ENCODE data around the gene TST. TPM values are rescaled to one million over a fixed set of nuclear protein-coding genes. Genes with fewer than 3 reads are reported as not detected.
A peak's percentile ranks its signal among the peaks of the same experiment; 100 is the strongest.

TST gene
- polyA plus RNA-seq, 2 of the 4 experiments (the other 2 are of a cell fraction): 43.2 to 50.1 TPM

- no peak overlapping the region for H3K4me3 ChIP-seq
- 75% methylated on average over 8 of the region's 9 CpGs for WGBS (ENCODE audit: missing lambda C conversion rate)
Measured at GRCh38 chr22:37012262-37012904, 6.9 kb downstream of the TST start.

GRCh38 chr22:37011472-37011871, 7.8 kb downstream of the TST start:
- no peak overlapping the region for H3K27ac ChIP-seq
- 0 out of 2 replicates have a peak, but pooled peaks have one; percentile 59 for TF ChIP-seq KDM1A (IDR thresholded peaks at IDR 0.05; ENCODE audit: low read depth)
- no peak for TF ChIP-seq MAX (IDR thresholded peaks at IDR 0.05)
- FAIRE-seq (no peak), DNase-seq (ENCODE audit: low read depth in 1 of 2, low spot score in 1 of 2) (no peak), ATAC-seq (no peak)
- no peaks in the 10 kb centered on the region for H3K9me3 ChIP-seq
- peaks cover 11% of the 10 kb centered on the region for H3K4me1 ChIP-seq
- ChIA-PET CTCF (interaction anchor here (1.0 kb wide), 1 partner anchor 23 kb away, joined by 3 read pairs; no protein-coding TSS in a partner anchor), POLR2A (interaction anchor here (0.8 kb wide), 1 partner anchor 21 kb away, joined by 3 read pairs; no protein-coding TSS in a partner anchor)
- no peak overlapping the region for H3K4me2 ChIP-seq
- H3K4me3 ChIP-seq: no peak overlapping the region
- 96% methylated on average over 3 of the region's 3 CpGs for WGBS (ENCODE audit: missing lambda C conversion rate)

More at GRCh38 chr22:37012262-37012904, 6.9 kb downstream of the TST start:
- CTCF ChIA-PET: interaction anchor here (0.9 to 1.6 kb wide), 3 partner anchors 14 to 32 kb away, joined by 3 to 5 read pairs (median 4); no protein-coding TSS in a partner anchor
- Histone ChIP-seq H3K27ac (peak overlapping the region in 1 of 2 experiments; percentile 53; a peak in 2 of 6 replicates), H3K4me2 (no peak overlapping the region), H3K4me1 (peaks cover 18% of the 10 kb centered on the region), H3K9me3 (no peaks in the 10 kb centered on the region)
- no peak for DNase-seq (ENCODE audit: low read depth in 1 of 2, low spot score in 1 of 2)
- ATAC-seq: no peak; a peak in 1 of 6 replicates
- FAIRE-seq: no peak
- TF ChIP-seq NR3C1 (IDR thresholded peaks at IDR 0.05) (no peak), SREBF2 (IDR thresholded peaks at IDR 0.05) (no peak), NPAS2 (CRISPR knock-in tag; IDR thresholded peaks at IDR 0.05; ENCODE audit: borderline replicate concordance) (no peak), EP300 (IDR thresholded peaks at IDR 0.05) (no peak)
- POLR2A ChIA-PET: no interaction called here

- Histone ChIP-seq H3K4me3 (no peak overlapping the region), H3K4me1 (peaks cover 8% of the 10 kb centered on the region), H3K4me2 (no peak overlapping the region), H3K9me3 (no peaks in the 10 kb centered on the region; the same call in 2 of the 3 replicates), H3K27ac (no peak overlapping the region)
- DNase-seq (ENCODE audit: low read depth in 1 of 2, low spot score in 1 of 2): no peak
- no peak for TF ChIP-seq HOXA7 (CRISPR knock-in tag; IDR thresholded peaks at IDR 0.05)
- no peak for TF ChIP-seq HES2 (IDR thresholded peaks at IDR 0.05)
- TF ChIP-seq NPAS2 (CRISPR knock-in tag; IDR thresholded peaks at IDR 0.05; ENCODE audit: borderline replicate concordance): no peak
- TF ChIP-seq JUNB (IDR thresholded peaks at IDR 0.05): no peak
- TF ChIP-seq KDM1A (IDR thresholded peaks at IDR 0.05; ENCODE audit: low read depth): no peak
- no peak for TF ChIP-seq EHMT2 (IDR thresholded peaks at IDR 0.05; ENCODE audit: low read depth)
- no peak for TF ChIP-seq MYC (IDR thresholded peaks at IDR 0.05; ENCODE audit: borderline replicate concordance, low read length)
- no peak for TF ChIP-seq ATOH8 (CRISPR knock-in tag; IDR thresholded peaks at IDR 0.05; ENCODE audit: low read depth)
- TF ChIP-seq FOSB (CRISPR knock-in tag; IDR thresholded peaks at IDR 0.05): no peak
- TF ChIP-seq ESRRA (IDR thresholded peaks at IDR 0.05; ENCODE audit: borderline replicate concordance, low read length): no peak
- TF ChIP-seq PHF8 (IDR thresholded peaks at IDR 0.05; ENCODE audit: borderline replicate concordance, low read depth): no peak
- TF ChIP-seq ZNF302 (CRISPR knock-in tag; IDR thresholded peaks at IDR 0.05): no peak
- no peak for TF ChIP-seq HOXB13 (CRISPR knock-in tag; IDR thresholded peaks at IDR 0.05; ENCODE audit: low read depth)
- no peak for TF ChIP-seq CHD4 (IDR thresholded peaks at IDR 0.05; ENCODE audit: borderline replicate concordance)
- WGBS (ENCODE audit: missing lambda C conversion rate): 93% methylated on average over 5 of the region's 20 CpGs
- no peak for FAIRE-seq
- CTCF ChIA-PET: interaction anchor here (0.7 to 1.4 kb wide), 3 partner anchors 7 to 33 kb away, joined by 3 read pairs; no protein-coding TSS in a partner anchor
- POLR2A ChIA-PET: interaction anchor here (0.6 to 0.8 kb wide), 2 partner anchors 22 to 539 kb away, joined by 3 to 9 read pairs; no protein-coding TSS in a partner anchor
- ATAC-seq: no peak
Measured at GRCh38 chr22:37010976-37011375, 8.3 kb downstream of the TST start.
